Activated CD4-positive, alpha-beta T cell treated with anti-CD3 and anti-CD28 coated beads for 4 hours (primary cell): ENCODE results near the gene PRSS27.
A peak's percentile ranks its signal among the peaks of the same experiment; 100 is the strongest.
"Not testable (repeated sequence)": the region's sequence is repeated elsewhere in the genome, so short reads cannot be mapped to it uniquely, and the experiment has no call there.

ENCODE experiments used
- DNase-seq, 2 donors: peaks; one replicate each; pipeline ENCODE4 v3.0.0-alpha.2; 2020

The PRSS27 gene

DNA sequence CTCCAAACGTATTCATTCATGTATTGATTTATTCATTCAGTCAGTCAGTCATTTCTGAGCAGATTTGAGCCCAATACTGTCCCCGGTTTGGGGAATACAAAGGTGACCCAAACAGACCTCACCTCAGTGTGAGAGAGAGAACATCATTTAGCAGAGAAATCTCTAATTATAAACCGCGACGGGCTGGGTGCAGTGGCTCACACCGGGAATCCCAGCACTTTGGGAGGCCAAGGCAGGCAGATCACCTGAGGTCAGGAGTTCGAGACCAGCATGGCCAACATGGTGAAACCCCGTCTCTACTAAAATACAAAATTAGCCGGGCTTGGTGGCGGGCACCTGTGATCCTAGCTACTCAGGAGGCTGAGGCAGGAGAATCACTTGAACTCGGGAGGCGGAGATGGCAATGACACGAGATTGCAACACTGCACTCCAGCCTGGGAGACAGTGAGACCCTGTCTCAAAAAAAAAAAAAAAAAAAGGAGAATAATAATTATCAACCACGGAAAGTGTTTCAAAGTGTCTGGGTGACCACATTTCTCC is 1.7 kb upstream of the PRSS27 start:
- DNase-seq = not testable (repeated sequence)

DNA sequence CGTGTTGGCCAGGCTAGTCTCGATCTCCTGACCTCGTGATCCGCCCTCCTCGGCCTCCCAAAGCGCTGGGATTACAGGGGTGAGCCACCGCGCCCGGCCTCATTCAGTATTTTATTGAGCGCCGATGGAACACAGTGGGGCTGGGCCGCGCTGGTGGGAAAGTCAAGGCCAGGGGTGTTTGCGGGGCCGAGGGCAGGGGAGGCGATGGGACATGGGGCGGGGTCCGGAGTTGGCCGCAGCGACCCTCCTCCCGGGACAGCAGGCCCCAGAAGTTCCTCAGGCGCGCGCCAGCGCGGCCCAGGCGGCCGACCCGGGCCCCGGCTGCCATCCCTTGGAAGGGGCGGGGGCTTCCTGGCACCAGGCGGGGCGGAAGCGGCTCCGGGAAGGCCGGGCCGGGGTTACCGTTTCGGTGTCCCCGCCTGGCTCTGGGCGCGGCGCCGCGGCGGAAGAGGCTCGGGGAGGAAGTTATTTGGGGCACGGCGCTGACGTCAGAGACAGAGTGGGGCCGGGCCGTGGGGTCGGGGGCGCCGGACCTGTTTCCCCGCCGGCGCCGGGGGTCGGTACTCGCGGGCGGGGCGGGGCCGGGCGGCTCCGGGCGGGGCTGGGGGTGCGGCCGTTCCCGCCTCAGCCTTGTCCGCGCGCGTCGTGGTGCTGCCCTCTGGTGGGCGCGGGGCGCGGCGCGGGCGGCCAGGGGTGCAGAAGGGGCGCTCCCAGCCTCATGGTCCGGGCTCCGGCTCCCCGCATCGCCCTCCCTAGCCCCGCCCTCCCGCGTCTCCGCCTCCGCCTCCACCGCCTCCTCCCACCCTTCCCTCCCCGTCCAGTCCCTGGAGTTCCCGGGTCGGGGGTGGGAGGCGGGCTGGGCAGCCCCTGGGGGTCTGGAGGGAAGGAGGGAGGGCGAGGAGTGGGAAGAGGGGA is 952 bp upstream of the PRSS27 start:
- peak; percentile 79 to 86 for DNase-seq

DNA sequence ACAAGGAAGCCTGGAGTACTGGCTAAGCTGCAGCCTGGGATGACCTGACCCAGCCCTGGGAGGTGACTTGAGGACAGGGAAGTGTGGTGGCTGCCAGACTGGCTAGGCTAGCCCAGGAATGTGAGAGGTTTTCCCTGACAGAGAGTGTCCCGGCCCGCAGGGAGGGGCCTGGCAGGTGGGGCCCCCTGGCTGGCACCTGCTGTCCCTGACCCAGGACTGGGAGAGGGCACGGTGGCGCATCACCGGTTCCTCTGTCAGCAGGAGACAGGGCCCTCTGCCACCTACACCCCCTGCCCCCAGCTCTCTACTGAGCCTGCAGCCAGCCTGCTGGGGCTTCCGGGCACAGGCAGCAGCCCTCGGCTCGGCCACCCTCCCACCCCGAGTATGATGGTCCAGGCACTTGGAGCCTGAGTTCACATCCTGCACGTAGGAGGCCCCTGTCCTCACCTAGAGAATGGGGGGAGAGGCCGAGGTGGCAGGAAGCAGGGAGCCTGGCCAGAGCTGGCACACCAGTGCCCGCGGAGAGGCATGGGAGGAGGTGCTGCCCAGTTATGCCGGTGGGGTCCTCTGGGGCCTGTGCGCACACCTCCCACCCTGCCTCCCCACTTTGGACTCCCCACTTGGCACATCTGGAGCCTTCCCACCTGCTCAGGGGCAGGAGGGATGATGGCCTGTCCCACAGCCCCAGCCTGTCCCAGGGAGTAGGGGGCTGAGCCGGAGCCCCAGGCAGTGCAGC is 528 bp downstream of the PRSS27 start:
- DNase-seq = no peak

DNA sequence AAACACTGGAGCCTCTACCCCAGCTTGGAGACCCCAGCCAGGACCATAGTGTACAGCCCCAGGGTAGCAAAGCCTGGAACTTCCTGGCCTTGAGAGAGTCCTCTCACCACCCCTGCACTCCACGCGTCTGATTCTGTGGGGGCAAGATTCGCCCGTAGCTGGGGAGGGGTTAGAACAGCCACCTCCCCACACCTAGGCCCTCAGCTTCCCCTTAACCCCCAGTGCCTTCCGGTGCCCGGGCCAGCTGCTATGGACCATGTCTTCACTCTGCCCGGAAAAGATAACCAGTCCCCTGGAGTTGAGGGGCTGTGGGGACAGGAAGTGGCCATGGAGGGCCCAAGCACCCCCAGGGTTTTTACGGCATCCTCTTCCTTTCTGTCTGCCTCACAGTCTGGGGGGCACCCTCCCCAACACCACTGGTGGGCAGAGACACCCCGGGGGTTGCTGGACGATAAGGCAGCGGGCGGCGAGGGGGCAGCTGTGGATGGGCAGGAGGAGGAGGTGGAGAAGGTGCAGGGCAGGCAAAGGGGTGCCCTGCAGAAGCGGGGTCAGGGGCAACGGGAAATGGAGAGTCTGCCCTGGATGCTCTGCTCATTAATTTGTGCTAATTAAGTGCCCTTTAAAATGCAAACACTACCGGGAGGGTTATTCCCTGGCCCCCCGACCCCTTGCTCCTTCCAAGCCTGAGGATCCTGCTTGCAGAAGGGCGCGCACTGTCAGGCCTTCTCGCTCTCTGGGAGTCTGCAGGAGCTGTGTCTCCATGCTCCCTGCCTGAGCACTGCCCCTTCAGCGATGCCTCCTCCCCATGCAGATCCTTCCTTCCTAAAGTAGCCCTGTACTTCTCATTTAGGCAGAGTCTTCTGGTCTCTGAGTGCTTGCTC is 2.4 kb downstream of the PRSS27 start:
- DNase-seq = no peak

DNA sequence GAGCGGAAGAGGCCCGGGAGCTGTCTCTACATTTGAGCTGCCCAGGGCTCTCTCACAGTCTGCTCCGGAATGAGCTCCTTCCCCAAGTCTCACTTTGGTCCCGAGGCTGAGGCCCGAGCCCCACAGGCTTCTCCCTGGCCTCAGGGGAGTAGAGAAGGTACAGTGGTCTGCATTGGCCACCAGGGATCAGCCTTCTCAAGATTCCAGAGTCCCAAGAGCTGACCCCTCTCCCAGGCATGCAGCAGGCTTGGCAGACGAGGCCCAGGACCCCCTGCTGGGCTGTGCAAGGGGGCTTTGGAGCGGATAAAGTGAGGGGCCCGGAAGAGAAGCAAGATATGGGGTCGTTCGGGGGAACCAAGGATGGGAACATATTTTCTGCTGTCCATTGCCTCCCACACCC is 3.1 kb downstream of the PRSS27 start:
- no peak for DNase-seq

DNA sequence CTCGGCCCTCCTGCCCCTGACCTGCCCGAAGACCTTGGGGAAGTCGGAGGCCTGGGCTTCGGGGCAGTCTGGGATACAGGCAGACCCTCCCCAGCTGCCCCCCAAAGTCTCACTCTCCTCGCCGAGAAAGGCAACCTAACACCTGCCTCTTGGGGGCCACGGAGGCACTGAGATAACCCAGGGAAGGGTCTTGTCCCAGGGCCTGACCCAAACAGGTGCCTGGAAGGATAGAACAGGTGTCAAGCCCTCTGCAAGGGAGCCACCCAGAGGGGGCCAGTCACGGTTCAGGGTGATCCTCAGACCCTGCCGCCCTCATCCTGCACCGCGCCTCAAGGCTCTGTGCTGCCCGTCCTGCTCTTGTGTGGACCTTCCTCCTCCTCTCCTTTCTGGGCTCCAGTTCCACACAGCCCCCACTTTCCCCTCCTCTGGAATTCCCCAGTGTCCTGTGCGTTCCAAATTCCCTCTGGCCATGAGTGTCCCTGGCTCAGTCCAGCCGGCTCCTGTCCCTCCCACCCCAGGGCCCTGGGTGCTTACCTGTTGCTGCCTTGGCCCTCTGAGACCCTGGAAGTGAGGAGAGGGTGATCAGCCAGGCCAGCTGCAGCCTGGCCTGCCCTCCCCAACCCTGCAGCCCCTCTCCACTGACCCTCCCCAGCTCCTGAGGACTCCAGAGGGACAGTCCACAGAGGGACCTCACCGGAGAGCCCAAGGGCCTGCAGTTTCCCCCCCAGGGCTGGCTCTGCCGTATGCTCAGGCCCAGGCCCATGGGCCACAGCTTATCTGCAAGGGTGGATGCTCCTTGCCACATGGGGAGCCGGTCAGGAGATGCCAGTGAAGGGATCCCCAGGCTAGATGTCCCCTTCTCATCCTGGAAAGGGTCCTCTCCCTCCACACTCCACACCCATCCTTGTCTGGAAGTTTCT is 3.8 kb downstream of the PRSS27 start:
- DNase-seq = no peak

DNA sequence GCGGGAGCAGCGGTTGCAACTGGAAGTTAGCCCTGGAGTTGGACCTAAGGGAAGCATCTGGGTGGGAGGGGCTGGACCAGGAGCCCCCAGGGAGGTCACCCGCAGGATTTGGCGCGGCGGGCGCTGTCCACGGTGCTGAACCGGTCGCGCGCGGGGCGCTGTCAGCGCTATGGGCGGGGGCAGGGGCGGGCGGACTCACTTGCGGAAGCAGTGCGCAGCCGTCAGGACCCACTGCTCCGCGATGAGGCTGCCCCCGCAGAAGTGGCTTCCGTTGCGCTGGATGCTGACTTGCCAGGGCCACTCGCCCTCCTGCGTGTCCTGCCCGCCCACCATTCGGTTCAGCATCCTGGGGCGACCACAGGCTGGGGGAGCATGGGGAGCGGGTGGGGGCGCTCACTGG is 4.5 kb downstream of the PRSS27 start:
- DNase-seq = peak; percentile 77 to 84

DNA sequence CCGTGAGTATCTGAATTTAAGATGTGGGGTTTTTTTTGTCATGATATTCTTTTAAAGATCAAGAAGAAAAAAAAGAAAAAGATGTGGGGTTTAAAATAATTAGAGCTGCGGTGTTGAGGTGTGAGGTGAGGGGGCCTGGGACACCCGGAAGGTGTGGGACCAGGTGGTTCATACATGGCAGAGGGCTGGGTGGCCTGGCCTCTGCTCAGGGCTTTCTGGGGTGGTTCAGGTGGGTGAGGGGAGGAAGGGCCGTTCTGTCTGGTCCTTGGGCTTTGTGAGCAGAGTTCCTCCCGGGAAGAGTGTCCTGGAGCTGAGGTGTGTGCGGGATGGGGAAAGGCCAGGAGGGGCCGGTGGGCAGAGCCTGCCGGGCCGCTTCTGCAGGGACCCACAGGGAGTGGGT is 5.0 kb downstream of the PRSS27 start:
- DNase-seq = no peak

DNA sequence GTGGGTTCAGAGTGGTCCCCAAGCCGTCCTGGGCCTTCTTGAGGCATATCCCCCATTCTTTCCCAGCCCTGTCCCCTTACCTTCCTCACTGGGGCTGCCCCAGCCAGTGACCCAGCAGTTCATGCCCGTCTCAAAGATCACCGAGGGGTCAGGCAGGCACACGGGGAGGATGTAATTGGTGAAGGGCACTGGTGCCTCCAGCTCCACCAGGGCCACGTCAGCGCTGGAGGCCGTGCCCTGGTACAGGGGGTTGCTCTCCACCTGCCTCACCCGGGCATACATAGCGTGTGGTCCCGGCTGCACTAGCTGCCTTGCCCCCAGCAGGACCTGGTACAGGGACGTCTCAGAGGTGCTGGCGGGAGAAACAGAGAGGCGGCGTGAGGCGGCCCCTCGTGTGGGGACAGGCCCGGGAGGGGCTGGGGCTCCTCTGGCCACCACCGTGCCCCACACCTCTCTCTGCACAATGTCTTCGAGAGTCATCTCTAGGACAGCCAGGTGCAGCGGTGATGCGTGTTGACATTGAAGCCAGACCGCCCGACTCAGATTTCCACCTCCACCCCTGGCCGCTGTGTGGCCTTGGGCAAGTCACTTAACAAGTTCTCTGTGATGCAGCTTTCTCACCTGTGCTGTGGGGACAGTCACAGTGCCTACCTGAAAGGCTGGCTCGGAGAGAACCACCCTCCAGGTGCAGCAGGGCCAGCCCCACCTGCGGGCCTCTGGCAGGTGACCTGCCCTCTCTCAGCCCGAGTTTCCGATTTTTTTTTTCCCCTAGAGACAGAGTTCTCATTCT is 5.8 kb downstream of the PRSS27 start:
- DNase-seq = no peak

DNA sequence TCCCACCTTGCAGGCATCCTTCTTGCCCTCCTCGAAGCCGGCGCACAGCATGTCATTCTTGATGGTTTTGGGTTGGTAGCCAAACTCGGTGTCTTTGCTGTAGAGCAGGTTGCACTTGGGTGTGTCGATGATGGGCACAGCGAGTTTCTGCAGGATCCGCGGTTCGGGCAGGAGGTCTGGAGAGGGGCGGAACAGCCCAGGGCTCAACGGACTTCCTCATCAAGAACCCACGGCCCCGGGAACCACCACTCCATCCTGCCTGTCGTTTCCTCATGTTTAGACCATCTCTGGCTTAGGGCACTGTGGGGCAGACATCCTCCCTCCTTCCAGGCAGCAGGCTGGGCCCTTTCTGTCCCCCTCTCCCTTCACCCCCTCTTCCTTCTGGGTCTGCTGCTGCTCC is 6.5 kb downstream of the PRSS27 start:
- no peak for DNase-seq

DNA sequence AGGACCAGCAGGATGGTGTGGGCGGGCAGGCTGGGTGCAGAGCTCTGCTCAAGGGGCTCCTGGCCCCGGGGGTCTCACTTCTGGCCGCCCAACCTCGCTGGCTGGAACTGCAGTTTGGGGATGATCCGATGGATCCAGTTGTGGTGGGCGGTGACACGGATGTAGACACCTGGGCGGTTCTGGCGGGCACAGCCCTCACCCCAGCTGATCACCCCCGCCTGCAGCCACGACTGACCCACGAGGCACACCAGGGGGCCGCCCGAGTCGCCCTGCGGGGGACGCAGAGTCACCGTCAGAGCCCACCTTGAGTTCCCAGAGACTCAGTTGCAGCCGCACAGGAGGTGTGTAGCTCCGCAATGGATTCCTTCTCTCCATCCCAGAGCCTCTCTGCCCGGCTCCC is 7.5 kb downstream of the PRSS27 start:
- DNase-seq = no peak

DNA sequence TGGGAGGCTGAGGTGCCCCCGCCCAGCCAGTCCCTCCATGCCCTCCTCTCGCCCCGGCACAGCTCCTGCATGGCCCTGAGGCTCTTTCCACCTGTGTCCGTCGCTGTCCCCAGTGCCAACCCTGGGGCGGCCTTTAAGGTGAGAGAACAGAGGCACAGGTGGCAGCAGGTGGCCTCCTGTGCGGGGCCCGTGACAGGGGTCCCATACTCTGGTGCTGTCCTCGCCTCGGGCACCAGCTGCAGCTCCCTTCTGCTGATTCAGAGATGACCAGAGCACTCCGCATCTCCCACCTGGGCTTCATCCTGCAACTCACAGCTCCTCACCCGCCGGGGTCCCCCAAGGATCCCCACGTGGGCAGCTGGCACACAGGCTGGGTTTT is 8.0 kb downstream of the PRSS27 start:
- no peak for DNase-seq

DNA sequence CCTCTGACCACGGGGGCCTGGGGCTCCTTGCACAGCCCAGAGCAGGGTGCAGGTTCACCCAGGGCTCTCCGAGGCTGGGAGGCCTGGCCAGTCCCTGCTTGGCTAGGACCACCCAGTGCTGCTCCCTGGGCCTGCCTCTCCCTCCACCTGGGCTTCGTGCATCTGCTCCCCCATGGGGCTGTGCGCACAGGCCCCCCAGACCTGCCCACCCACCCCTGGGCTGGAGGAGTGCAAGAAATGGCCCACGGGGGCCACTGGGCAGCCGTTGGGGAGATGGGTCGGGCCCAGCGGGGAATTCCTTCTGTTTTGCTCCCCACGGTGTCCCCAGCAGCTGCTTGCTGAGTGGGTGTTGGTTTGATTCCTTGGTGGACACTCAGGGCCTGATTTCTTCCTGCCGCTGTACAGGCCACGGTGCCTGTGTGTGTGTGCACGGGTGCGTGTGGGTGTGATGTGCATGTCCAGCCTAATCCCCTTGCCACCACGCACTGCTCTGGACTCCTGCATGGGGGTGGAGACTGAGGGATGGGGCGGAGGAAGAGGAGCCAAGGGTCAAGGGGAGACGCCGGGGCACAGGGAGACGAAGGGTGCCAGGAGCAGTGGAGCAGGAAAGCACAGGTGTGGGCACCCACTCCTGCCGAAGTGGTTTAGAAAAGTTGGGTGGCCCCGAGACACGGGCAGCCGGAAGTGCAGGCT is 8.5 kb downstream of the PRSS27 start:
- DNase-seq = no peak

DNA sequence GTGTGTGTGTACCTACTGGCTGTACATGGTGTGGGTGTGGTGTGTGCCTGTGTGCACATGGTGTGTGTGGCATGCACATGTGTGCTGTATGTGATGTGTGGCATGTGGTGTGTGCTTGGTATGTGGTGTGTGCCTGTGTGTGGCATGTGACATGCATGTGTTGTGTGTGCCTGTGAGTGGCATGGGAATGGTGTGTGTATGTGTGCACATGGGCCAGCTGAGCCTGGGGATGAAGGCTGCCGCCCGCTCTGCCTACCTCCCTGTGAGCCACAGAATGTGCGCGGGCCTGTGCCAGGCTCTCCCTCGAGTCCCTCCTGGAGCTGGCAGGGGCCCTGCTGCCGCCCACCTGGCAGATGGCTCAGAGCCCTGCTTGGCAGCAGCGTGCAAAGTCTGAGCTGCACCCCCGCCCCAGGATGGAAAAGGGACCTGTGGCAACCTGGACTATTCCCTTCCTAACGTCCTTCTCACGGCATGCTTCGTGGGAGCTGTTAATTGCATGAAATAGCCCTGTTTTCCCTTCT is 9.3 kb downstream of the PRSS27 start:
- DNase-seq = no peak

DNA sequence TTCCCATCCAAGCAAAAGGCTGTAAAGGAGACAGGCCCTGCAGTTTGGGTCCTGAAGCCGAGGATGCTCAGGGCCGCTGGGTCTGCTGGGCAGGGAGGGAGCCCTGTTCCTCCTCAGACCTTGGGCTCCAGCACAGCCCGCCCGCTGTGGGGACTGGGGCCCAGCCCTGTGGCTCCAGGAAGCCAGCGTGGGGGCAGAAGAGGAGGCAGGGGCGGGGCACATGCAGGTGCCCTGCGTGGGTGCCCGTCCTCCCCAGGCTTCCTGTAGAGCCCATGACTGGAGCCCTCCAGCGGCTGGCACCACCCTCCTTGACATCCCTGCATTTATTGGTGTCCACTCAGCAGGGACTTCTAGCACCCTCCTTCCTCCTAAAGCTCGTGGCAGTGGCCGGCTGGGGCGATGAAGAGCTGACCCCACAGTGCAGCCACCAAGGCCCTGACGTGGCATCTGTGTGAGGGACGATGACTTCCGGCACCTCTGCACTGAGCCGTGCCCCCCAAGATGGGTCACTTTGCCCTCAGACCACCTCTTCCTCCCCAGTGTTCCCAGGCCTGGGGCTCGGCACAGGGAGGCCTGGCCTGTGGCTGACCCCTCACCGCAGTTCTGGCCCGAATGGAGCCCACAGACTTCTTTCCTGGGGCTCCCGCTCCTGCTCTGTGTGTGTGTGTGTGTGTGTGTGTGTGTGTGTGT is 9.9 kb downstream of the PRSS27 start:
- DNase-seq = no peak

DNA sequence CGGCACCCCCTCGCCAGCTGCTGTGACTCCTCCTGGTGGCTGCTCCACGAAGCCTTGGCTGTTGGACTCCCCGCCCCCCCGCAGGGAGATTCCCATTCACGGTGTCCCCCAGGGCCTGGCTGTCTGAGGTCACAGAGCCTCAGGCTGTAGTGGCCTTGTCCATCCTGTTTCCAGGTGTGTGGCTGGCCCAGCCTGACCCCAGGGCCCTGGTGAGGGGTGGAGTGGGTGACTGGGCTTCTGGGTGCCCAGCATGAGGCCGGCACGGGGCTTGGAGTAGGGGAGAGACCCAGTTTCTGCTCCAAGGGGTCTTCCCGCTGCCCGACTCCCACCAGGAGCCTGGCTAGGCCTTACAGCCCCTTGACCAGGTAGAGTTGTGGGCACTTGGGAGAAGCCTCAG is 10.4 kb downstream of the PRSS27 start:
- DNase-seq = no peak

DNA sequence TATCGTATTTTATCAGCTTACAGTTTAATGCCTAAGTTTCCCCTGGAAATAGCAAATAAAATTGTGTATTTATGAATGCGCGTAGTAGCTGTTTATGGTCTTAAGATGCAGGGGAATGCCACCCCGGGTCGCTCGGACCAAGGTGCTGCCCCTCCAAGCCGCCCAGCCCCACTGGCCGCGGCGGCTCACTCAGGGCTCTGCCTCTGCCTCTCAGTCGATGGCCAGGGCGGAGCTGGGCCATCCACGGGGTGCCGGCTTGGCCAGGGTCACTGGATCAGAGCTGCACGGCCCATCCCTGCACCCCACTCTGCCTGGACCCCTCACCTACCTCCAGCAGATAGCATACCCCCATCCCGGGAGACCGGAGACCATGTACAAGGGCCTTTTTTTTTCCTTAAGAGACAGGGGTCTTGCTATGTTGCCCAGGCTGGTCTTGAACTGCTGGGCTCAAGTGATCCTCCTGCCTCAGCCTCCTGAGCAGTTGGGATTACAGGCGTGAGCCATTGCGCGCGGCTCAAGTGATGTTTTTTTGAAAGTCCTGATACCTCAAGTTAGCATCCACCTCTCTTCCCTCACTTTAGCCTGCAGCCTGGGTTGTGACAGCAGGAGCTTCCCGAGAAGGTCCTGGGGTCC is 11.0 kb downstream of the PRSS27 start:
- no peak for DNase-seq

DNA sequence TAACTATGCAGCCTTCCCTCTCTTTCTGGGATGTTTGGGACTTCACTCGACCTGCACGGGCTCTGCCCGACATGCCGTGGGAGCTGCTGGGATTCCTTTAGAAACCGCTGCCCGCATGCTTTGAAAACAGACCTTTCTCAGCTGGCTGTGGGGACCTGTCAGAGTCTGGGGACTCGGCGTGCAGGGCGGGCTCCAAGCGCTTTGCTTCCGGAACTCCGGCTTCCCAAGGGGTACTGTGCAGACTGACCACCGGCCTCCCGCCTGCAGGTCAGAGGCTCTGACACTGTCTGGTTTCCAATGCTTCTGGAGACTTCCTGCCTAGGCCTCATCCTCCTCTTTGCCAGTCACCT is 11.8 kb downstream of the PRSS27 start:
- DNase-seq = no peak
